ENCODE measurements around the gene CCDC40. TPM values are rescaled to one million over a fixed set of nuclear protein-coding genes. Genes with fewer than 3 reads are reported as not detected.

Gene CCDC40
- total and polyA plus RNA-seq, 2 of the 13 experiments (the other 11 are each of a cell fraction or from before 2014, with no cell fraction given) = 4.1 to 5.5 TPM

DNA sequence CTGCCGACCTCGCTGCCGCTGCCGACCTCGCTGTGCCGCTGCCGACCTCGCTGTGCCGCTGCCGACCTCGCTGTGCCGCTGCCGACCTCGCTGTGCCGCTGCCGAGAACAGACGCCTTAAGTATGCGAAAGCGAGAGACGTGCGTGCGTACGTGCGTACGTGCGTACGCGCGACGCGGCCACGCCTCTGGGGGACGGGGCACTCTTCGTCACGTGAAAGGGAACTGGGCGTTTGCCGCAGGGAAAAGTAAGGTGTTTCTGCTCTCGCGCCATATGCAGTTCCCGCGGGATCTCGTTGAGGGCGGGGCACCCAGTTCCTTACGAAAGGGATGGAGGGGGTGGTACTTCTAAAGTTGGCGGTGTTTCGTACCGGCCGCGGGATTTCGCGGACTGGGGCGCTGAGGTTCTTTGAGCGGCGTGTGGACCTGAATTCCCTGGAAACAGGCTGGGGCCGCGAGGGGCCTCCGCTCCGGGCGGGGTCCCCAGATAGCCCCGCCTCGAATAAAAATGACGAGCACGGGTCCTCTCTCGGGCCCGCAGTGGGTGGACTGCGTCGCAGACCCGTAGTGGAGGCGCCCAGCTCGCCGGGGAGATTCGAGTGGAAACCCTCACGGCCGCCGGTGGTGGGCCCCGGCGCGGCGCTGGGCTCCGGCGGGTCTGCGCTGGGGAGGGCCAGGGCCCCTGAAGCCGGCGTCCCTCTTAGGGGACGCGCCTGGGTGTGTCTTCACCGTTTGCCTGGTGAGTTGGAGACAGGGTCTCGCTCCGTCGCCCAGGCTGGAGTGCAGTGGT, 110.8 kb downstream of the CCDC40 start, which contains the start of gene EIF4A3 (continued):
- TF ChIP-seq, protein P1, sequence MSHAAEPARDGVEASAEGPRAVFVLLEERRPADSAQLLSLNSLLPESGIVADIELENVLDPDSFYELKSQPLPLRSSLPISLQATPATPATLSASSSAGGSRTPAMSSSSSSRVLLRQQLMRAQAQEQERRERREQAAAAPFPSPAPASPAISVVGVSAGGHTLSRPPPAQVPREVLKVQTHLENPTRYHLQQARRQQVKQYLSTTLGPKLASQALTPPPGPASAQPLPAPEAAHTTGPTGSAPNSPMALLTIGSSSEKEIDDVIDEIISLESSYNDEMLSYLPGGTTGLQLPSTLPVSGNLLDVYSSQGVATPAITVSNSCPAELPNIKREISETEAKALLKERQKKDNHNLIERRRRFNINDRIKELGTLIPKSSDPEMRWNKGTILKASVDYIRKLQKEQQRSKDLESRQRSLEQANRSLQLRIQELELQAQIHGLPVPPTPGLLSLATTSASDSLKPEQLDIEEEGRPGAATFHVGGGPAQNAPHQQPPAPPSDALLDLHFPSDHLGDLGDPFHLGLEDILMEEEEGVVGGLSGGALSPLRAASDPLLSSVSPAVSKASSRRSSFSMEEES (CRISPR knock-in tag; IDR thresholded peaks at IDR 0.05) = peak; percentile 99
- TF ChIP-seq MAFG (CRISPR knock-in tag; IDR thresholded peaks at IDR 0.05) = no peak
- TF ChIP-seq PPARG (CRISPR knock-in tag; conservative IDR thresholded peaks at IDR 0.05) = no peak; the same call in 1 of the 2 replicates
- no peak for TF ChIP-seq LCORL (IDR thresholded peaks at IDR 0.05)
- TF ChIP-seq LCORL (CRISPR knock-in tag; IDR thresholded peaks at IDR 0.05) = peak; percentile 61; the same call in 1 of the 2 replicates
- TF ChIP-seq TOE1 (CRISPR knock-in tag; IDR thresholded peaks at IDR 0.05) = no peak
- peak; percentile 66; the same call in 1 of the 2 replicates for TF ChIP-seq ZC3H13 (CRISPR knock-in tag; IDR thresholded peaks at IDR 0.05)
- no peak; the same call in 1 of the 2 replicates for TF ChIP-seq STAT5B (CRISPR knock-in tag; IDR thresholded peaks at IDR 0.05)
- TF ChIP-seq CHD4 (IDR thresholded peaks at IDR 0.05; ENCODE audit: borderline replicate concordance, low read length) = no peak
- TF ChIP-seq ZNF768 (CRISPR knock-in tag; IDR thresholded peaks at IDR 0.05) = peak; percentile 98
- no peak for TF ChIP-seq MAFK (conservative IDR thresholded peaks at IDR 0.05 in 1 of 2, IDR thresholded peaks at IDR 0.05 in 1 of 2; ENCODE audit: low read length in 2 of 2)
- TF ChIP-seq NFYC (CRISPR knock-in tag; IDR thresholded peaks at IDR 0.05) = peak; percentile 57
- TF ChIP-seq KLF13 (CRISPR knock-in tag; IDR thresholded peaks at IDR 0.05) = no peak
- peak; percentile 70 for TF ChIP-seq PHF21A (CRISPR knock-in tag; IDR thresholded peaks at IDR 0.05)
- peak; percentile 95 for TF ChIP-seq ZHX1 (CRISPR knock-in tag; IDR thresholded peaks at IDR 0.05; ENCODE audit: low read depth)
- no peak for TF ChIP-seq BCLAF1 (IDR thresholded peaks at IDR 0.05)
- no peak for TF ChIP-seq ADNP (CRISPR knock-in tag; IDR thresholded peaks at IDR 0.05)
- TF ChIP-seq HNRNPUL1 (IDR thresholded peaks at IDR 0.05; ENCODE audit: low read depth, low read length) = no peak
- peak; percentile 76; the same call in 1 of the 2 replicates for TF ChIP-seq ZNF101 (CRISPR knock-in tag; IDR thresholded peaks at IDR 0.05; ENCODE audit: borderline replicate concordance, low read depth)
- no peak for TF ChIP-seq ZNF530 (CRISPR knock-in tag; IDR thresholded peaks at IDR 0.05; ENCODE audit: low read depth)
- peak; percentile 95 for TF ChIP-seq ZZZ3 (CRISPR knock-in tag; IDR thresholded peaks at IDR 0.05; ENCODE audit: borderline replicate concordance)
- TF ChIP-seq GATAD2A (CRISPR knock-in tag; IDR thresholded peaks at IDR 0.05) = no peak; the same call in 1 of the 2 replicates
- TF ChIP-seq GPN1 (CRISPR knock-in tag; IDR thresholded peaks at IDR 0.05; ENCODE audit: borderline replicate concordance) = peak; percentile 44; the same call in 1 of the 2 replicates
- no peak; the same call in 1 of the 2 replicates for TF ChIP-seq WIZ (CRISPR knock-in tag; IDR thresholded peaks at IDR 0.05)
- TF ChIP-seq GZF1 (CRISPR knock-in tag; IDR thresholded peaks at IDR 0.05) = no peak
